ENCODE measurements around the gene CSF3R. TPM values are rescaled to one million over a fixed set of nuclear protein-coding genes. Genes with fewer than 3 reads are reported as not detected.

Gene CSF3R
- total and polyA plus RNA-seq, 2 donors (not counting 3 experiments of a cell fraction or from before 2014, with no cell fraction given) = not detected

DNA sequence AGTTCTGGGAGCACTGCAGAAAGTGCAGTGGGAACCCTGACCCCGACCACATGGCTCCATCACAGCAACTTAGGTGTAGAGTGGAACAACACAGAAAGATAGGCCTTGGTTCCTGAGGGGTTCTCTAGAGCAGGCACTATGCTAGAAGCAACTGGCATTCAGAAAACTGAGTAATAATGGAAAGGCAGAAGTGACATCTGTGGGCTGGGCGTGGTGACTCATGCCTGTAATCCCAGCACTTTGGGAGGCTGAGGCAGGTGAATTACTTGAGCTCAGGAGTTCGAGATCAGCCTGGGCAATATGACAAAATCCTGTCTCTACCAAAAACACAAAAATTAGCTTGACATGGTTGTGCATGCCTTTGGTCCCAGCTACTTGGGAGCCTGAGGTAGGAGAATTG lies 23.8 kb downstream of the CSF3R start:
- BruUV-seq (replicated peaks) = no TSS peak
- Histone ChIP-seq H3K4me3 (replicated peaks in 1 of 3; ENCODE audit: insufficient read depth in 1 of 3, low read depth in 1 of 3, low read length in 3 of 3) (no peak overlapping the region), H3K4me1 (ENCODE audit: control insufficient read depth, extremely low read depth, insufficient read depth, low read length) (peaks cover 5% of the 10 kb centered on the region), H3K9ac (replicated peaks; ENCODE audit: extremely low read depth, insufficient read depth, low read length) (no peak overlapping the region), H3K9me3 (replicated peaks; ENCODE audit: control insufficient read depth, insufficient read depth, low read length) (no peaks in the 10 kb centered on the region), H3K9me1 (replicated peaks; ENCODE audit: control insufficient read depth, extremely low read depth, insufficient read depth, low read length) (no peaks in the 10 kb centered on the region), H3K36me3 (ENCODE audit: control insufficient read depth in 2 of 2, extremely low read depth in 1 of 2, insufficient read depth in 2 of 2, low read length in 2 of 2) (peaks cover 25 to 27% of the 10 kb centered on the region in 2 experiments), H3K27ac (ENCODE audit: insufficient read depth, low read depth, low read length) (no peak overlapping the region), H4K20me1 (replicated peaks; ENCODE audit: control insufficient read depth, extremely low read depth, insufficient read depth, low read length) (no peaks in the 10 kb centered on the region), H3K4me2 (ENCODE audit: insufficient read depth, low read length) (no peak overlapping the region), H3K27me3 (ENCODE audit: control insufficient read depth in 2 of 2, insufficient read depth in 2 of 2, low read length in 2 of 2) (no peaks in the 10 kb centered on the region), H2AFZ (ENCODE audit: low read depth, low read length) (no peak overlapping the region), H3K79me2 (ENCODE audit: control insufficient read depth, insufficient read depth, low read length) (peaks cover 12% of the 10 kb centered on the region)
- POLR2A ChIA-PET = no interaction called here
- FAIRE-seq (no peak), DNase-seq (ENCODE audit: low read depth, low spot score) (no peak)
- CTCF ChIA-PET = no interaction called here
- dilution Hi-C loops (cut with MboI; ENCODE audit: extremely low pct_ligation_motif_present, low sequenced_read_pairs) = no loop called here
- TF ChIP-seq FOS (IDR thresholded peaks at IDR 0.05; ENCODE audit: borderline replicate concordance, insufficient read depth, low read length) (no peak), GATA2 (IDR thresholded peaks at IDR 0.05; ENCODE audit: insufficient read depth, insufficient read length, low read depth, low read length) (no peak), POLR2AphosphoS5 (IDR thresholded peaks at IDR 0.05; ENCODE audit: insufficient read depth, low read depth, low read length) (no peak), EZH2 (IDR thresholded peaks at IDR 0.05; ENCODE audit: borderline replicate concordance, low read depth, low read length, severe bottlenecking) (no peak), MYC (IDR thresholded peaks at IDR 0.05; ENCODE audit: low read depth, low read length) (no peak), CTCF (IDR thresholded peaks at IDR 0.05; ENCODE audit: extremely low read depth in 1 of 2, insufficient read depth in 1 of 2, low read depth in 1 of 2, low read length in 2 of 2) (no peak), POLR2A (IDR thresholded peaks at IDR 0.05; ENCODE audit: low read depth, low read length) (no peak), JUN (IDR thresholded peaks at IDR 0.05; ENCODE audit: borderline replicate concordance, insufficient read depth, insufficient read length, low read depth) (no peak)
- TF ChIP-seq, protein P1, sequence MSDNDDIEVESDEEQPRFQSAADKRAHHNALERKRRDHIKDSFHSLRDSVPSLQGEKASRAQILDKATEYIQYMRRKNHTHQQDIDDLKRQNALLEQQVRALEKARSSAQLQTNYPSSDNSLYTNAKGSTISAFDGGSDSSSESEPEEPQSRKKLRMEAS (IDR thresholded peaks at IDR 0.05; ENCODE audit: insufficient read depth, insufficient read length) = no peak
- intact Hi-C loops (cut with micrococcal nuclease) = no loop called here

All from endothelial cell of umbilical vein (primary cell).